GM18526 (cell line): ENCODE measurements around the gene BSDC1.

Experiments
- POLR2A ChIP-seq: IDR thresholded peaks from 3 replicates; pipeline ENCODE4 v1.6.1; 2011; ENCODE audit not compliant: insufficient read length; ENCODE audit errors: extremely low read depth

The BSDC1 gene

DNA sequence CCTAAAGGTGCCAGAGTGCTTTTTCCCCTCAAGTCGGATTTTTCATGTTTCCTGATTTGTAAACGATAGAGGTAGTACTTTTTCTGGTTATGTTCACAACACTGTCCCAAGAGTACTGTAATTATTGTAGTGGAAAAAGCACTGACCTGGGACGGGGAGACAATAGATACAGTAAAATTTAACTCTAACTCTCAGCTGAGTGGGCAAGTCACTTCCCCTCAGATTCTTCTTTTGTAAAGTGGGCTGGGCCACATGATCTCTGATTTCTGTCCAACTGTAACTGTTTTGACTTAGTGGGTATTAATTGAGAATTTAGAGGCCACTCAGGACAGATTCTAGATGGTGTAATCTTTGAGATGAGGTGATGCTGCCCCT lies 77.4 kb downstream of the BSDC1 start:
- no peak for TF ChIP-seq POLR2A
